ENCODE measurements around the gene NNMT. TPM values are rescaled to one million over a fixed set of nuclear protein-coding genes. Genes with fewer than 3 reads are reported as not detected.

The NNMT gene
- total RNA-seq, 4 donors from 2014 or later, result 4.6 to 362 (median 116) TPM

GRCh38 chr11:114304969-114305368 is 8.8 kb downstream of the NNMT start:
- Histone ChIP-seq H3K4me1 (no peaks in the 10 kb centered on the region), H3K27ac (no peak overlapping the region), H3K36me3 (no peaks in the 10 kb centered on the region), H3K9me3 (no peaks in the 10 kb centered on the region), H3K27me3 (no peaks in the 10 kb centered on the region), H3K4me3 (no peak overlapping the region)
- no peak for TF ChIP-seq POLR2A (IDR thresholded peaks at IDR 0.05)
- TF ChIP-seq CTCF (IDR thresholded peaks at IDR 0.05), result no peak
- intact Hi-C loops (cut with DNase I; ENCODE audit: low total_unique reads), result no loop called here
- DNase-seq, result no peak

GRCh38 chr11:114307524-114308203 is 11.5 kb downstream of the NNMT start:
- Histone ChIP-seq H3K36me3 (no peaks in the 10 kb centered on the region), H3K4me1 (no peaks in the 10 kb centered on the region), H3K27me3 (no peaks in the 10 kb centered on the region), H3K27ac (peak overlapping the region; percentile 48 to 71), H3K9me3 (no peaks in the 10 kb centered on the region), H3K4me3 (no peak overlapping the region)
- DNase-seq, result peak; percentile 37 to 60
- intact Hi-C loops (cut with DNase I; ENCODE audit: low total_unique reads), result no loop called here
- TF ChIP-seq CTCF (IDR thresholded peaks at IDR 0.05) (no peak), POLR2A (IDR thresholded peaks at IDR 0.05) (no peak)

GRCh38 chr11:114308689-114309089 is 12.5 kb downstream of the NNMT start:
- H3K9me3 ChIP-seq, result no peaks in the 10 kb centered on the region
- H3K4me3 ChIP-seq, result no peak overlapping the region
- TF ChIP-seq POLR2A (IDR thresholded peaks at IDR 0.05), result no peak
- no peak for TF ChIP-seq CTCF (IDR thresholded peaks at IDR 0.05)
- no peaks in the 10 kb centered on the region for H3K27me3 ChIP-seq
- DNase-seq, result peak in 1 of 2 donors; percentile 27
- no peaks in the 10 kb centered on the region for H3K36me3 ChIP-seq
- peak overlapping the region; percentile 14 to 71 for H3K27ac ChIP-seq
- intact Hi-C loops (cut with DNase I; ENCODE audit: low total_unique reads), result no loop called here
- no peaks in the 10 kb centered on the region for H3K4me1 ChIP-seq

GRCh38 chr11:114309517-114309916 is 13.3 kb downstream of the NNMT start:
- no peaks in the 10 kb centered on the region for H3K9me3 ChIP-seq
- no peak overlapping the region for H3K27ac ChIP-seq
- H3K4me3 ChIP-seq, result no peak overlapping the region
- TF ChIP-seq CTCF (IDR thresholded peaks at IDR 0.05), result no peak
- TF ChIP-seq POLR2A (IDR thresholded peaks at IDR 0.05), result no peak
- H3K36me3 ChIP-seq, result no peaks in the 10 kb centered on the region
- no peaks in the 10 kb centered on the region for H3K27me3 ChIP-seq
- no peaks in the 10 kb centered on the region for H3K4me1 ChIP-seq
- intact Hi-C loops (cut with DNase I; ENCODE audit: low total_unique reads), result no loop called here
- DNase-seq, result no peak

GRCh38 chr11:114310095-114310494 is 13.9 kb downstream of the NNMT start:
- Histone ChIP-seq H3K27ac (no peak overlapping the region), H3K4me1 (no peaks in the 10 kb centered on the region), H3K4me3 (no peak overlapping the region), H3K9me3 (no peaks in the 10 kb centered on the region), H3K27me3 (no peaks in the 10 kb centered on the region), H3K36me3 (no peaks in the 10 kb centered on the region)
- TF ChIP-seq POLR2A (IDR thresholded peaks at IDR 0.05), result no peak
- no peak for TF ChIP-seq CTCF (IDR thresholded peaks at IDR 0.05)
- intact Hi-C loops (cut with DNase I; ENCODE audit: low total_unique reads), result no loop called here
- no peak for DNase-seq
